ENCODE results near the gene LDB2.

Gene LDB2

DNA sequence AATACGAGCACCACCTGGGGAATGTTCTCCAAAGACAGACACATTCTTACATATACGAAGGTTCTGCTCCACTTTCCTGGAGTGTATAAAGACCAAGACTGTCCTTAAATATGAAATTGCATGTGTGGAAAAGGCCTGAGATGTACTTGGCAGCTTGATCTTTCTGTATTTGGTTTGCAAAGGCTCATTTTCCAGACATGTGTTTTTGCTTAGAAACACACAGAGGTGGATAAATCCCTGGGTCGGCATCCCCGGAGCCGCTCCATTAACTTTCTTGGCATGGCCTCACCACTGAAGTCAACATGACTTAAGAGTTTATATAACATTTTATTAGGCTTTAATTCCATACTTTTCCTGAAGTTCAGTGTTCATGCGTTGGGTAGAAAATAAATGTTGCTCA lies 239.4 kb downstream of the LDB2 start:
- TF ChIP-seq, protein P1, sequence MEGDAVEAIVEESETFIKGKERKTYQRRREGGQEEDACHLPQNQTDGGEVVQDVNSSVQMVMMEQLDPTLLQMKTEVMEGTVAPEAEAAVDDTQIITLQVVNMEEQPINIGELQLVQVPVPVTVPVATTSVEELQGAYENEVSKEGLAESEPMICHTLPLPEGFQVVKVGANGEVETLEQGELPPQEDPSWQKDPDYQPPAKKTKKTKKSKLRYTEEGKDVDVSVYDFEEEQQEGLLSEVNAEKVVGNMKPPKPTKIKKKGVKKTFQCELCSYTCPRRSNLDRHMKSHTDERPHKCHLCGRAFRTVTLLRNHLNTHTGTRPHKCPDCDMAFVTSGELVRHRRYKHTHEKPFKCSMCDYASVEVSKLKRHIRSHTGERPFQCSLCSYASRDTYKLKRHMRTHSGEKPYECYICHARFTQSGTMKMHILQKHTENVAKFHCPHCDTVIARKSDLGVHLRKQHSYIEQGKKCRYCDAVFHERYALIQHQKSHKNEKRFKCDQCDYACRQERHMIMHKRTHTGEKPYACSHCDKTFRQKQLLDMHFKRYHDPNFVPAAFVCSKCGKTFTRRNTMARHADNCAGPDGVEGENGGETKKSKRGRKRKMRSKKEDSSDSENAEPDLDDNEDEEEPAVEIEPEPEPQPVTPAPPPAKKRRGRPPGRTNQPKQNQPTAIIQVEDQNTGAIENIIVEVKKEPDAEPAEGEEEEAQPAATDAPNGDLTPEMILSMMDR (IDR thresholded peaks at IDR 0.05) = no peak

DNA sequence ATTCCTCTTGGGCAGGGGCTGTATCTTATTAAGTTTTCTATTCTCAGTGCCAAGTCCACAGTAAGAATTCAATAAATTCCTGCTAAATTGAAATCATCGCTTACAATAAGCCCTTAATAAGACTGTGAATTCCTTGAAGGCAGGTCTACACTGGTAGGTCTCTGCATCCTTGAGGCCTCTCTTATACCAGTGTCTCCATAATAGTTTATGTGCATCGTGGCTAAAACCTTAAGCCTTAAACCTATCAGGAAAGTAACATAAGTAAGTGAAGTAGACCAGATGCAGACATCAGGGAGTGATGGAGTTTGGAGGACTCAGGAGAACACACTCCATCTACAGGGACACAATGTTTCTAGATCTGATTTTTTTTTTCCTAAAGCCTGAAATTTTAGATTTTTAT lies 240.3 kb downstream of the LDB2 start:
- TF ChIP-seq, protein P1 (IDR thresholded peaks at IDR 0.05) = no peak

DNA sequence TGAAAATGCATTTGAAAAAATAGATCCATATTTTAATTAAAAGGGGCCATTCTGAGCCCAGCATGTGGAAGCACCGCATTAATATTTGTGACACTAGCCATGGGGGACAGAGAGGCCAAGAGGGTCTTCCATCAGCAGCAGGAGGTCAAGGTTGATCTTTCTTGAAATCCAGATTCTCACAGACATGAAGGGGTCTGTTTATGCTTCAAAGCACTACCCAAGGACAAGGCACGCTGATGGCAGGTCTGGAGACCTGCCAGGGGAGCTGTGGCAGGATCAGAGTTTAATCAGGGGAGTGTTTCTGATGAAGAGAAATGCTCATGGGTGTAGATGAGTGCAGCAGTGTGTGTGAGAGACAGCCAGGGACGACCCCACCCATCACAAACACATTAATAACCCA lies 243.3 kb downstream of the LDB2 start:
- TF ChIP-seq, protein P1 (IDR thresholded peaks at IDR 0.05) = no peak

DNA sequence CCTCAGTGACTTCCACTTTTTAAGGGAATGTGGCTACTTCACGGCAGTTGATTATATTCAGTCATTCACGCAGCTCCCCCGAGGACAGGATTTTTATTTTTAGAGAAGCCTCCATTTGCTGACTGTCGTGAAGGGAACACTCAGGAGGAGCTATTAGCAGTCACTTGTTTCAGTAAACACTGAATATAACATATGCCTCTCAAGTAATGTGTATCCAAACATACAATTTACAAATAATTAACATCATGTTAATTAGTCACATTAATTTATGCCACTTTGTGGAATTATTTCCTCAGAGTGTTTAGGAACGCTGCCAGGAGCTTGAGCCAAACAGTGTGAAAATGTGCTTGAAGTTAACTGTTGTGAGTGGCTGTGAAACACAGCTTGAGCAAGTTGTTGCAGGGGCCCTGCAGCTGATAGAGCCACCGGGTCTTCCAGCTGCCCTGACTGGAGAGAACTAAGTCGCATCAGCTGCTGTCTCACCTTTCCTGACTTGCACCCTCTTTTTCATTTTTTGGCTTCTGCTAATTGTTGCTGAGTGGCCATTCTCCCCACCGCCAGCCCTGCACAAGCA lies 245.6 kb downstream of the LDB2 start:
- TF ChIP-seq, protein P1 (IDR thresholded peaks at IDR 0.05) = no peak

DNA sequence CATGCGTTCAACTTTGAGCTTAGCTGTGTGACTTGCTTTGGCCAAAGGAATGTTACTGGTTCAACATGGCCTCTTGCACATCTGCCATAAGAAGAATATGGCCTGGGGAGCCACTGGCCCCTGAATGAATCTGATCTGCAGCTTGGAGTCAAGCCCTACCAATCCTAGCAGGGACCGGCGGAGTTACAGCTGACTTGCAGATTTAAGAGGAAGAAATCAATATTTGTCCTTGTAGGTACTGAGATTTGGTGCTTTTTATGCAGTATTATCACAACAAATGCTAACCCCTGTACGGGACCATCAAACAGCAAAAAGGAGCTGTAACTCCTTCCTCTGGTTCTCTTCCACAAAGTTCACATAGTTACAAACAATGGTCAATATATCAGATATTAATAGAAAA lies 252.0 kb downstream of the LDB2 start:
- TF ChIP-seq, protein P1 (IDR thresholded peaks at IDR 0.05) = no peak

DNA sequence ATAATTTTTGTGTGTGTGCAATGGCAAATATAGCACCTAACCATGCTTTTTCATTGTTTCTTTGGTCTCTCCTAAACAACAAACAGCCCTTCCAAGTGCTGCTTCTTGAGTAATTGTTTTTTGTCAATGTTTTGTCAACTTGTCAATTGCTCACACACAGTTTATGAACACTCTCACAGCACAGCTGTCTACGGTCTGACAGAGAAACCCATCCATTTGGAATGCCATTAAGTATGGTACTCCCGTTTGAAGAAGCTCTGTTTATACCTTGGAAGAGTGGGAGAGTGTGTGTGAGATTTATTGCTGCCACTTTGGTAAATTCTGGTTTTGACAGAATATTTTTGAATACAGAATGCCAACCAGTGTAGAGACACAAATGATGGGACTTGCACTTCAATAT lies 254.6 kb downstream of the LDB2 start:
- TF ChIP-seq, protein P1 (IDR thresholded peaks at IDR 0.05) = no peak

DNA sequence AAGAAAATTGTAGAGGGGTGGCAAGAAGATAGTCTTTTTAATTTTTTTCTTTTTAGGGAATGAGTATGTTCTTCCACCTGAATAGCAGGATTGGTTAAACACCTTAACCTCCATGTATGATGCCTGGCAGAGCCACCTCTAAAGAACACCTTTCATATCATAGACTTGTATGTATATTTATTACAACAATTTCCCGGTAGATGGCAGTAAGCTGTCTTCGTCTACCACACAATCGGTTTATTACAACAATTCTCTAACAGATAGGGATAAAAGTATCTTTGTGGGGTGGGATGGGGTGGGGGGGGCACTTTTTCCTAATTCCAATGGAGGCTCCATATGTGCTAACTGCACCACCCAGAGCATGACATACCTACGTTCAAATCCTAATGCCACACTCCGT lies 255.5 kb downstream of the LDB2 start:
- TF ChIP-seq, protein P1 (IDR thresholded peaks at IDR 0.05) = peak; percentile 42

DNA sequence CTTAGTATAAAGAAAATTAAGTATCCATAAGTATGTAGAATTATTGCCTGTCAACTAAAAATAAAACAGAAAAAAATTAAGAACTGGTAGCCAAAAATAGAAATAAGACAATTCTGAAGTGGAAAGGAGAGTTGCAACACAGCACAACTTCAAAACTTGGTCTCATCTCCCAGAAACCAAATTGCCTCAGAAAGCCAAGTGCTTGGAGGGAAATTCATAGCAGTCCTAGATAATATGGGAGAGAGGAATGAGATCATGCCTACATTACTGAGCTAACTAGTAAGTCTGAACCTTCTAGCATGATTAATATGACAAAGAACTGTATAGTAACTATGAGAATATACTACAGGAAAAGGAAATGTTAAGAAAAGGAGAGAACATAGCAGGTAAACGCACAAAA lies 256.5 kb downstream of the LDB2 start:
- TF ChIP-seq, protein P1 (IDR thresholded peaks at IDR 0.05) = no peak
